Astrocyte of the spinal cord (primary cell): ENCODE data around the gene ETS2.
A peak's percentile ranks its signal among the peaks of the same experiment; 100 is the strongest.

ENCODE experiments used
- DNase-seq: peaks from one replicate; pipeline ENCODE4 v3.0.0; 2011; ENCODE audit warnings: low read depth, low spot score
- H3K4me3 ChIP-seq: 2 replicates; pipeline ENCODE4 v1.5.1; 2011; ENCODE audit warnings: low read depth, mild to moderate bottlenecking, low read length, moderate library complexity
- CTCF ChIP-seq: IDR thresholded peaks from 2 replicates; pipeline ENCODE4 v1.5.1; 2012; ENCODE audit warnings: low read depth, mild to moderate bottlenecking, low read length, inconsistent platforms
- in situ Hi-C: cut with HindIII; loops from 2 replicates; pipeline ENCODE4 v1.10.0; 2017; ENCODE audit warnings: low sequenced_read_pairs

Gene ETS2

GRCh38 chr21:38804030-38804788 is 1.5 kb upstream of the ETS2 start:
- no peak for TF ChIP-seq CTCF
- in situ Hi-C loops, result loop anchor here (25.0 kb wide), 1 partner anchor 133 kb away; no protein-coding TSS in a partner anchor
- peak; percentile 49 for DNase-seq
- no peak overlapping the region for H3K4me3 ChIP-seq

GRCh38 chr21:38804789-38805327 is 871 bp upstream of the ETS2 start:
- TF ChIP-seq CTCF, result peak; percentile 60
- in situ Hi-C loops, result loop anchor here (25.0 kb wide), 1 partner anchor 132 kb away; no protein-coding TSS in a partner anchor
- peak overlapping the region; percentile 76 for H3K4me3 ChIP-seq
- peak; percentile 61 for DNase-seq

- in situ Hi-C loops, result loop anchor here (25.0 kb wide), 1 partner anchor 131 kb away; no protein-coding TSS in a partner anchor
- DNase-seq, result no peak
- peak overlapping the region; percentile 76 for H3K4me3 ChIP-seq
- peak; percentile 18 for TF ChIP-seq CTCF
Observed at GRCh38 chr21:38806153-38806941, 618 bp downstream of the ETS2 start.

GRCh38 chr21:38806942-38807284 is 1.2 kb downstream of the ETS2 start:
- no peak for TF ChIP-seq CTCF
- H3K4me3 ChIP-seq, result peak overlapping the region; percentile 76
- in situ Hi-C loops, result loop anchor here (25.0 kb wide), 1 partner anchor 130 kb away; no protein-coding TSS in a partner anchor
- DNase-seq, result peak; percentile 47

GRCh38 chr21:38807441-38807871 is 1.7 kb downstream of the ETS2 start:
- TF ChIP-seq CTCF, result no peak
- H3K4me3 ChIP-seq, result peak overlapping the region; percentile 76
- DNase-seq, result peak; percentile 44
- in situ Hi-C loops, result loop anchor here (25.0 kb wide), 1 partner anchor 130 kb away; no protein-coding TSS in a partner anchor

- in situ Hi-C loops, result loop anchor here (25.0 kb wide), 1 partner anchor 129 kb away; no protein-coding TSS in a partner anchor
- no peak for TF ChIP-seq CTCF
- peak overlapping the region; percentile 76 for H3K4me3 ChIP-seq
- no peak for DNase-seq
Observed at GRCh38 chr21:38807986-38808385, 2.3 kb downstream of the ETS2 start.
